ENCODE data around the gene SEMA4D. TPM values are rescaled to one million over a fixed set of nuclear protein-coding genes. Genes with fewer than 3 reads are reported as not detected.
A peak's percentile ranks its signal among the peaks of the same experiment; 100 is the strongest.

Gene SEMA4D
- total RNA-seq, 1 donor from 2014 or later = 2.9 TPM

DNA sequence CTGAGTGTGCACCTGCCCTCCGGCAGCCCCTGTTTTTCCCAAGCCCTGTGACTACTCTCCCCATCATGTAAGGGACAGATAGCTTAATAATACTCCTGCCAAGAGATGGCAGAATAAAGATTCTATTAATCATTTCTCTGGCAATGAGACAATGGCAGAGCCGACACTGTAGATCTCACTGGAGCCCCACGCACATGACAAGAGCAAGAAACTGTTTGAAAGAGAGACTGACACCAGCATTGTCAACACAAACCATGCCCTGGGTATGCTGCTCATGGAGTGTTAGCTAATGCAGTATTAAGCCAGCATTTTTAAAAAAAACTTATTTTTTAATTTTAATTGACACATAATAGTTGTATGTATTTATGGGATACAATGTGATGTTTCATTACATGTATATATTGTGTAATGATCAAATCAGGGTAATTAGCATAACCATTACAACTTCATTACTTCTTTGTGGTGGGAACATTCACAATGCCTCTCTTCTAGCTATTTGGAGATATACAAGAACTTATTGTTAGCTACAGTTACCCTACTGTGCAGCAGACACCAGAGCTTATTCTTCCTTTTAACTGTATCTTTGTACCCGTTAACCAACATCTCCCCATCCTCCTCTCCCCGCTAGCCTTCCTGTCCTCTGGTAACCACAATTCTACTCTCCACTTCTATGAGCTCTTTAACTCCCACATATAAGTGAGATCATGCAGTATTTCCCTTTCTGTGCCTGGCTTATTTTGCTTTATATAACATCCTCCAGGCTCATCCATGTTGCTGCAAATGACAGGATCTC is 31.5 kb upstream of the SEMA4D start:
- no peak for DNase-seq

DNA sequence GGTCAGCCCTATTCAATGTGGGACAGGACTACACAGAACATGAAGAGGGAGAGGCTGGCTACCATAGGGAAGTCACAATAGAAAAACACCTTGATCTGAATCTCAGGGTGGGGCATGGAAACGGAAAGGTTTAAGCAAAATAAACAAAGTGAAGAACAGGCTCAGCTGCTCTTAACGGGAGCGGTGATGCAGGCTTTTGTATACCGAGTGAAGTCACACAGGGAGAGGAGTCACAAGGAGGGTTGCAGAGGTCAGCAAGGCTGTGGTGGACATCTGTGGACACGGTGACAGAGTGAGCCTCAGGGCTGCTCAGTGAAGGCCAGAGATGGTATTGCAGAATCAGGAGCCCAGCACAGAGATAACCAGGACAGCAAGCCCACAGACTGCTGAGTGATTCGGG is 30.6 kb upstream of the SEMA4D start:
- no peak for DNase-seq

GRCh38 chr9:89528131-89528530 is 30.2 kb upstream of the SEMA4D start:
- DNase-seq = no peak

GRCh38 chr9:89527084-89527483 is 29.2 kb upstream of the SEMA4D start:
- no peak for DNase-seq

DNA sequence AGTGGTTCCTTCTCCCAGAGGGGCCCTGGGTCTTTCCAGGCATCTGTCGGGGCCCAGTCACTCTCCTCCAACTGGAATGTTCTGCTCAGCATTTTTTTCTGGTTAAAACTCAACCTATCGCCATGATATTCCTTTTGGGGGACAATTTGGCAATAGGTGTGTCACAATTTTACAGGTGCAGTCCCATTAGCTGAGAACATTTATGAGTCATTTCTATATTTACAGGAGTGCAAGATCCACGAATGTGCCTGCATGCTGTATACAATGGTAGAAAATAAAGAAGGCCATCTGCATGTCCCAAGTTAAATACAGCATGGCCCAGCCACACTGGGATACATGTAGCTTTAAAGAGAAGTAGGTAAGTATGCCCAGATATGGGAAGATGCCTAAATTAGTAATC is 28.8 kb upstream of the SEMA4D start:
- DNase-seq = no peak

DNA sequence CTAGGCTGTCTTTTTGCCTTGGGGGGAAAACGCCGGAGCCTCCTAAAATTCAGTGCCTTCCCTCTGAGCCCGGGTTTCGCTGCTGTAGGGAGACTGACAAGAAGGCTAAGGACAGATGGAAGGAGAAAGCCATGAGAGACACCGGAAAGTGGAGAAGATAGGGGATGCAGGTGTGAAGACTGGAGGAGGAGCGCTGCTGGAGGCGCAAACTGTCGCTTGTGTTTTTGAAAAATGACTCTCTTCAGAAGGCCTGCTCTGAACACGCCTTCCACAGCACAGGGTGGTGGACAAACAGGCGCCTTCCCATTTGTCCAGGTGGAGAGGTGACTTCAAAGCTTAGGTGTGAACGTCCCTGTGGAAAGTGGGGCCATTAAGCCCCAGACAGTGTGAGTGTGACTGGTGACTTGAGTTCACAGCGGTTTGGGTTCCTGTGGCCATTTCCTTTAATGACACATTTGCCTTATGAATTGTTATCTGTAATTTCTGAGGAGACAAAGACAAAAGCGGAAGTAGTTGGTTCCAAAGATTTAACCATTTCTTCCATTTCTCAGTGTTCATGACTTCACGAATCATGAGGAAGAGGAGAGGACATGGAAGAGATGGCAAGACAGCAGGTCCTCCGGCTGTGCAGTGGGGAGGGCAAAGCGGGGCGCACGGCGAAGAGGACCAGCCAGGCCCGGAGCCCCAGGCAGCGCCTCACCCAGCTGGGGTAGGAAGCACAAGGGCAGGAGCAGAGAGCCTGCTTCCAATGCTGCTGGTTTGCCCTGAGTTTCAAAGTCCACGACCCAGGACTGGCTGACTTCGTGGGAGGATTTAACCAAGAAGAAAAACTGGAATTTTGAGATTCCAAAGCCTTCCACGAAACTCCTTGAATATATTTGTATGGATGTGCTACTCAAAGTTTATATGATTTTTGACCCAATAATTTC is 27.8 kb upstream of the SEMA4D start:
- no peak for DNase-seq

DNA sequence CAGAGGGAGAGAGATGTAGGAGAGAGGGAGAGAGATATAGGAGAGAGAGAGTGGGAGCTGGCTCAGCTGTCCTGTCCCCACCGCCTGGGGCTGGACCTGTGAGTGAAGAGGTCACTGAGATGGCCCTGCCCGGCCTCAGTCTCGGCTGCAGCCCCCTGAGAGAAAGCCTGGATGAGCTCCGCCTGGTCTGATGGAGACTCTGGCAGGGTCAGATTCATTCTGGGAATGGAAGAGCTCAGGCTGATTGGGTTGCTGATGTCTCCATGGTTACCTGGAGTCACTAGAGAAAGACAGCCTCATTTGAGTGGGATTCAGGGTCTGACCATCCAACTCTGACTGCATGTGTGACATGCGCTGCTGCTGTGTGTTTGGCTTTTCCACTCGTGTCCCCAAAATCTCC is 27.1 kb upstream of the SEMA4D start:
- no peak for DNase-seq

GRCh38 chr9:89523948-89524347 is 26.0 kb upstream of the SEMA4D start:
- DNase-seq = no peak

DNA sequence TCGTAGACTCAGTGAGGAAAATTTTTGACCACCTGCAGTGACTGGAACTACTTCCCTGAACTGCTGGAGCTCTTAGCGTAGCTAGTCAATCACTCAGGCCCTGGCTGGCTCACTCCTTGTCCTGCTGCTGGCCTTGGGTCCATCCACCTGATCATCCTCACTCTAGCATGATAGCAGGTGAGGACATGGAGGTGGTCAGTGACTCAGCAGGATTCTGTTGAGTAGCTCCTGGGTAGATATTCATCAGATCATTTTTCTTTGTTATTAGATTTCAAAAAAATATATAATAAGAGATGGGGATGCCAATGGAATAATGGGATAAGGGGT is 25.0 kb upstream of the SEMA4D start:
- no peak for DNase-seq

DNA sequence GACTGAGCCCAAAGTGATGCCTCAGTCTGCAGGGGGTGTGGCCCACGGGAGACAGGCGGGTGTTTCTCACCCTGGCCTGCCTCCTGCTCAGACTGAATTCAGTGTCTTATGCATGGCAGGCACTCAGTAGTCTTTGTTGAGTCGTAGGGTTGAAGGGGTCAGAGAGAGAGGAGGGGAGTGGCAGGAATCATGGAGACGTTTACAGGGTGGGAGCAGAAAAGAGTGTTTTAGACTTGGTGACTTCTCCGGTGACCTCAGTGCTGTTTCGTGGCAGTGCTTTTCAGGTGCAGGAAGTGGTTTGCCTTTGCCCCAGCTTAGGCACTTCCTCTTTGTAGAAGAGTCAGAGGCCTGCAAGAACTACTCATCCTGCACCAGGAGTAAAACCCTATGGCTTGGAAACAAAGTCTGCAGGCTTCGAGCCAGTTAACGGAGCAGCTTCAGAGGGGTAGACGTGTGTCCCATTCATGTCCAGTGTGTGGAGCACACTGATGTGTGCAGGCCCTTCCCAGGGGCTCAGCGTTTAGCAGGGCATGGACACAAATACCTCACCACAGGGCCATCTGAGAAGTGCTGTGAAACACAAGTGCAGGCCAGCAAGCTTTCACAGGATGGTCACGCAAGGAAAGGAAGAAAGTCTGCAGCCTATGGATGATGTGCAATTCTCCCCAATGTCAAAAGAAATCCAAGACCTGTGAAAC is 24.5 kb upstream of the SEMA4D start:
- peak; percentile 50 for DNase-seq

- peak; percentile 55 for DNase-seq
These were observed 21.5 kb upstream of the SEMA4D start for GRCh38 chr9:89519366-89519805.

DNA sequence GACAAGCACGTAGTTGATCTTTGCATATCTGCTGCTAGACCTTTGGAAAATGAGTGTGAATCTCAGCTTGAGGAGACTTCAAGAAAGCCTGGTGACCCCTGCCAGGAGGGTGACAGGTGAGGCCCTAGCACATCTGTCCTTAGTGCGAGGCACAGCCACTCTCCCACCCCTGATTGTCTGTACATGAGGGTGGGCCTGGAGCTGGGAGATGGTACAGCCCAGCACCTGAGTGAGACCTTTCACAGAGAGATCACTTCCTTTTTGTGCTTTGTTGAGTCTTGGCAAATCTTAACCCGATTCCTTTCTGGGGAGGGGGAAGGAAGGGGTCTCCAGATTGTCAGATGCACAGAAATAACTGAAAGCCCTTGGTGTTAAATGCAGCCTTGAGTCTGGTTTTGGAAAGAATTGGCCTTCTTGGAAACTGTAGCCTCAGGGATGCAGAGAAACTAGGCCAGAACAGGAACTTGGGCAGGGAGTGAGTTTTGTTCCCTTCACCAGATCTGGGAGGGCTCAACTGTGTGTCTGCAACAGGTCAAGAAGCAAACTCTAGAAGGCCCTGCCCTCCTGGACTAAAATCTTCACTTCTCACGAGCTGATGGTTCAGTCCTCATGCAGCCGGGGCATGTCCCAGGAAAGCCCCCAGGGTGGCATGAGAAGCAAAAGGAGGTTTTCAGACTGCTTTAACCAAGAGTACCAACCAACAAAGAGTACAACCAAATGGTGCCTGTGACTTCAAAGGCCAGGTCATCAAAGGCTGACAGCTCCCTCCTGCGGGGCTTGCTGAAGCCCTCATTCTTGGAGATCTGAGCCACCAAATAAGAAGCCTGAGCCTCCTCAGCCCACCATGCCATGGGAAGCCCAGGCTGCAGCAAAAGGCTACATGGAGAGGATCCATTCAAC is 20.8 kb upstream of the SEMA4D start:
- no peak for DNase-seq

GRCh38 chr9:89515416-89515815 is 17.5 kb upstream of the SEMA4D start:
- no peak for DNase-seq

GRCh38 chr9:89514956-89515355 is 17.0 kb upstream of the SEMA4D start:
- DNase-seq = no peak

DNA sequence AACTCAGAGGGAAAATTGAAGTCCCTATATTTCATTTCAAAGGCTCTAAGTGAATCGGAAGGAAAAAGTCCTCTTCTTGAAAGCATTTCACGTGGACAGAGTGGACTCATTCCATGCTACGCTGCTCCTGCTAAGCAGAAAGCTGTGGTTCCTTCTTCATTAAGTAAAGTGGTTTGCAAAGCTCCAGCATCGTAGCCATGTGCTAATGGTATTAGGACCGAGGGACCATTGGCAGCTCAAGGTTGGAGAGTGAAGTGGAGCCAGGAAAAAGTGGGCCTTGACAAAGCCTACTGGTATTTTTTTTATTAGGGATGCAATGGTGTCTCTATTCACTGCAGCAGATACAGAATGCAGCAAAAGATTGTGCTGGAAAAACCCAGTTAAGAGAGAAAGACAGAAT is 16.4 kb upstream of the SEMA4D start:
- DNase-seq = no peak

DNA sequence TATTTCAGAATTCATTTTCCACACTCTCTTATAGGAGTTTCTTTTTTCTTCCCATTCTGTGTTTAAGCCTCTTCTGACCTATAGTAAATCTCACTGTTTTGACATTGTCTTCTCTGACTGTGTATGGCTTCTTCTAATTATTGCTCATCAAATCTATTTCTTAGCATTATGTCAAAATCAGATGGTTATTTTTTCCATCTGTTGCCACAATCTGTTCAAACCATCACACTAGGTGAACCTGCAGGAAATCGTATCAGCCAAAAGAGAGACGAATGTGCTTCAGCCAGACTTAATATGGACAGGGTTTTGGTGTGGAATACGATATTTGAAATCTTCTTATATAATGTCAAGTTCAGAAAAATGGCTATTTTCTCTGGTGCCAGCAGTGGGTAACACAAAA is 15.9 kb upstream of the SEMA4D start:
- DNase-seq = no peak

DNA sequence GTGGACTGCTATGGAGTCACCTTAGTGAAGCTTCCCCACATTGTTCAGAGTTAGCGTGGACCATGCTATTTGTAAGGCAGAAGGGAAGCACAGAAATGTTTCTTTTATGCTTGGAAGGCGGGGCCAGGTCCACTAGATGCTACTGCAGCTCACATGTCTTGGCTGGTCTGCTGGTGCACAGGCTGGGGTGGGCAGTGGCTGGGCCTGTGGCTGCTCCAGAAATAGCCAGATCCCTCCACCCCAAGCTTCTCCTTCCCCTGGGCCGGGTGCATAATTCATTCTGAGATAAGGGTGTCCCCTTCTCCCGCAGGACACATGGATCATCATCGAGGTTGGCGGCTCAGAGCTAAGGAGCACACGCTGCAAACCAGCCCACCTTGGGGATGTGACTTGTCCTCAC is 14.5 kb upstream of the SEMA4D start:
- no peak for DNase-seq

GRCh38 chr9:89508951-89509615 is 11.2 kb upstream of the SEMA4D start:
- DNase-seq = no peak

DNA sequence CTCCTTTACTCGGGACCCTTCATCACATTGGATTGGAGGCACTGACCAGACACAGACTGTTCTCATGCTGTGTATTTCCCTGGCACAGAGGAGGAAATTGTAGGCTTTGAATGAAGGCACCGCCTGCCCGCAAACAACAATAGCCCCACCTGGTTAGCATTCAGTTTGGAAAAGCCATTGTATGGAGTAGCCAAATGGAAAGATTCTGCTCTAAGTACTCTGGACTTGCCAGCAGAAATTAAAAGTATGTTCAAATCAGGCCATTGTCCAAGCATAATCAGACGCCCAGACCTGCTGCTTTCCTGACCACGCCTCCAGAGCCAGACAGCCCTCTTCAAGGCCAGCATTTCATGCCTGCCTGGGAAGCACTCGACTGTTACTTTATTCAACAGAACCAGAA is 8.0 kb upstream of the SEMA4D start:
- peak; percentile 45 for DNase-seq

- DNase-seq = no peak
These were observed 7.1 kb upstream of the SEMA4D start for GRCh38 chr9:89505048-89505447.

DNA sequence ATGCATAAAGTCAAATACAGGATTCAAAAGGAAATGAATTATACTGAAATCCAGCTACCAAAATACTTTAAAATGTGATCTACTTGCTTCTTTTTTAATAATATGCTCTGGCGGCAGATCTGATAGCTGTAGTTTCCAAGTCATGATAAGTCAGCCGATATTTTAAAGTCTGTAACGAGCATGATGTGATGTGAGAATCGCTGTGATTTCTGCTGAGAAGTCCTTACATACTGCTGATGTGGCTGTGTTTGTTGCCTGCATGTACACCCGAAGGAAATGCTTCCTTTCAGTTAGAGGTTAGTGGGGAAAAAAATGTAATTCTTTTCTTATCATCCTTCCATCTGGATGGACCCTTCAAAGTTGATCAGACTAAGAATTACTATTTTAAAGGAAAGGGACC is 4.8 kb upstream of the SEMA4D start:
- no peak for DNase-seq
